Measurements from ENCODE around the gene TRIM15. TPM values are rescaled to one million over a fixed set of nuclear protein-coding genes. Genes with fewer than 3 reads are reported as not detected.

Gene TRIM15
- total RNA-seq, 1 experiment from 2014 or later: 6.5 TPM

GRCh38 chr6:30152016-30152673 lies 11.2 kb upstream of the TRIM15 start:
- intact Hi-C loops (cut with micrococcal nuclease): no loop called here
- ChIA-PET POLR2A (no interaction called here), CTCF (interaction anchor here (1.0 kb wide), 1 partner anchor 21 kb away, joined by 3 read pairs; no protein-coding TSS in a partner anchor), RAD21 (ENCODE audit: low non-redundant PET in 1 of 2, low total read pairs in 2 of 2, uncharacterized antibody in 2 of 2, unreplicated experiment in 2 of 2) (no interaction called here)
- Histone ChIP-seq H3K9me3 (ENCODE audit: control insufficient read depth in 1 of 2, insufficient read depth in 1 of 2, low read depth in 1 of 2, low read length in 2 of 2) (no peaks in the 10 kb centered on the region), H3K9ac (ENCODE audit: low read length) (no peak overlapping the region), H3K9me2 (ENCODE audit: insufficient read depth) (no peaks in the 10 kb centered on the region), H3K4me1 (ENCODE audit: control insufficient read depth in 1 of 2, insufficient read depth in 2 of 2, low read length in 2 of 2) (peaks cover 27 to 31% of the 10 kb centered on the region in 2 experiments), H3K4me2 (ENCODE audit: low read length) (no peak overlapping the region), H3K27me3 (ENCODE audit: insufficient read depth, low read length) (no peaks in the 10 kb centered on the region), H3K79me2 (ENCODE audit: insufficient read depth, low read length) (no peaks in the 10 kb centered on the region), H3K27ac (ENCODE audit: low read depth, low read length) (no peak overlapping the region), H3K4me3 (replicated peaks in 1 of 2; ENCODE audit: low read depth in 1 of 2, low read length in 2 of 2) (no peak overlapping the region), H2AFZ (ENCODE audit: low read depth, low read length, poor library complexity, severe bottlenecking) (no peak overlapping the region), H3K36me3 (ENCODE audit: control insufficient read depth in 1 of 2, insufficient read depth in 2 of 2, low read length in 2 of 2) (no peaks in the 10 kb centered on the region), H4K20me1 (ENCODE audit: insufficient read depth) (no peaks in the 10 kb centered on the region)
- TF ChIP-seq TCF7L2 (IDR thresholded peaks at IDR 0.05; ENCODE audit: borderline replicate concordance, extremely low read depth, insufficient read depth, insufficient read length): no peak
- TF ChIP-seq CBX3 (IDR thresholded peaks at IDR 0.05; ENCODE audit: low read depth): no peak
- TF ChIP-seq ZFX (IDR thresholded peaks at IDR 0.05): no peak
- TF ChIP-seq YY1 (IDR thresholded peaks at IDR 0.05; ENCODE audit: extremely low read depth, insufficient replicate concordance, low read depth, low read length): no peak
- no peak for TF ChIP-seq SIN3A (IDR thresholded peaks at IDR 0.05; ENCODE audit: low read depth)
- TF ChIP-seq ATF3 (IDR thresholded peaks at IDR 0.05): no peak
- TF ChIP-seq ZBTB33 (IDR thresholded peaks at IDR 0.05; ENCODE audit: extremely low read depth, insufficient replicate concordance, low read length): no peak
- no peak for TF ChIP-seq RAD21 (IDR thresholded peaks at IDR 0.05; ENCODE audit: low read depth)
- no peak for TF ChIP-seq FOSL1 (IDR thresholded peaks at IDR 0.05; ENCODE audit: low read depth)
- TF ChIP-seq POLR2A (IDR thresholded peaks at IDR 0.05; ENCODE audit: borderline replicate concordance, extremely low read depth, insufficient read depth, insufficient read length): no peak
- no peak for TF ChIP-seq MAX (IDR thresholded peaks at IDR 0.05)
- no peak for TF ChIP-seq EGR1 (IDR thresholded peaks at IDR 0.05; ENCODE audit: low read depth)
- TF ChIP-seq SRF (IDR thresholded peaks at IDR 0.05; ENCODE audit: low read depth): no peak
- no peak for TF ChIP-seq POLR2AphosphoS5 (IDR thresholded peaks at IDR 0.05; ENCODE audit: low read depth, low read length)
- TF ChIP-seq EZH2phosphoT487 (IDR thresholded peaks at IDR 0.05; ENCODE audit: borderline replicate concordance): no peak
- TF ChIP-seq REST (IDR thresholded peaks at IDR 0.05; ENCODE audit: low read depth): no peak
- ATAC-seq: no peak
- no TSS peak for BruUV-seq (replicated peaks)
- no peak for DNase-seq (ENCODE audit: low read depth, low spot score)

All from HCT116 (cell line).